GM18868 (cell line): ENCODE results near the gene SELENOF.

Experiments
- ATAC-seq: cut with Tn5 transposase; IDR thresholded peaks from one replicate; pipeline ENCODE4 v1.9.1; 2021; ENCODE audit warnings: mild to moderate bottlenecking, moderate library complexity; ENCODE audit not compliant: unreplicated experiment

The SELENOF gene

DNA sequence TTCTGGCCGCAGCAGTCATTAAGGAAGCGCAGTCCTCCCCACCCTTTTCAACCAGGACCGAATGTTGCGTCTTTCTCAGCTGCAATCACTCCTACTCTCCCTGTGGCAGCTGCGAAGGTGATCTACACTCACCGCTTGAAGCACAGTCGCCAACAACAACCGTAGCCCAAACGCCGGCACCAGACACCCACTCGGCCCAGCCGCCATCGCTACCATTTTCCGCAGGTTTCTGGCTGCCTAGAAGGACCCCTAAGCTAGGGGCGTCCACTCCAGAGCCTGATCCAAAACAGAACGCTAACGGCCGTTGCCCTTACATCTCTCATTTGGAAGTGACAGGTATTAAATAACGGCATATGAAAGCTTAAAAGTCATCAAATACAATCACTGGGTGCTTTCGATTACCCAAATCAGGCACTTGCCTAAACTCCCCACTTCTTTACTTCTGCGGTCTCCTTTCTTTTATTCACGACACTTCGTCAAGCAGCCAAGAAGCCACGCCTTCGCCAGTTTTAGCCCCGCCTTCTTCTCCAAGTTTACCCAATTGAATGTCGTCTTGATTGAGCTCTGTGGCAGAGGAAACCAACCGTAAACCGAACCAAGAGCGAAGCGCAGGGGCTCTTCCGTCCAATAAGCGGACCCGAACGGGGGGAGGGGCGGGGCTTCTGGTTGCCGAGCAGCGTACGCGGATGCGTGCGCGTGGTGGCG lies at the start of gene SELENOF:
TSS of gene SELENOF (minus strand) at position 231 of the 705 bp plus-strand sequence. CDS start at position 216, 15 bp downstream.
- peak; percentile 80 for ATAC-seq

DNA sequence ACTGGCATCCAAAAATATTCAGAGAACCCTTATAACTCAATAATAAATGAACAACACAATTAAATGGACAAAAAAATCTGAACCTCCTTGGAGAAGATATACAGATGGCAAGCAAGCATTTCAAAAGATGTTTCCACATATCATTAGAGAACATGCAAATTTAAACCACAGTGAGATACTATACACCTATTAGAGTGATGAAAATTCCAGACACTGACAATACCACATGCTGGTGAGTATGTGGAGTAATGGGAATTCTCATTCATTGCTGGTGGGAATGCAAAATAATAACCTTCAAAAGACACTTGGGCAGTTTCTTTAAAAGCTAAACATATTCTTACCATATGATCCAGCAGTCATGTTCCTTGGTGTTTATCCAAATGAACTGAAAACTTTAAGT lies 46.6 kb upstream of the SELENOF start:
- ATAC-seq: no peak

DNA sequence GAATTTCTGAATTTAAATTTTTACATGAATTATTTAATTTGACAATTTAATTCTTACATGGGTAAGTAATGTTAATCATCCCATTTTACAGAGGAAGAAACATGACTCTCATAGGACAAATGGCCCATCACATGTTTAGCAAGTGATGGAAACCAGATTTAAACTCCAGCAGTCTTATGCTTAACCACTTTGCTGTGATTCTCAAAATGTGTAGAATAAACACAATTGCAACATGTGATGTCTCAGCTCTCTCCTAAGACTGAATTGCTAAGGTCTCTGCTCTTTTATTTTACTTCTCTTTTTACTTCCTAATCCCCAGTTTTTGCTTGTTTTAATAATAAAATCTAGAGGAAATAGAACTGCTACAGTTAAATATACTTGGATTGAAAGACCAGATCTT lies 43.3 kb upstream of the SELENOF start:
- ATAC-seq: no peak

DNA sequence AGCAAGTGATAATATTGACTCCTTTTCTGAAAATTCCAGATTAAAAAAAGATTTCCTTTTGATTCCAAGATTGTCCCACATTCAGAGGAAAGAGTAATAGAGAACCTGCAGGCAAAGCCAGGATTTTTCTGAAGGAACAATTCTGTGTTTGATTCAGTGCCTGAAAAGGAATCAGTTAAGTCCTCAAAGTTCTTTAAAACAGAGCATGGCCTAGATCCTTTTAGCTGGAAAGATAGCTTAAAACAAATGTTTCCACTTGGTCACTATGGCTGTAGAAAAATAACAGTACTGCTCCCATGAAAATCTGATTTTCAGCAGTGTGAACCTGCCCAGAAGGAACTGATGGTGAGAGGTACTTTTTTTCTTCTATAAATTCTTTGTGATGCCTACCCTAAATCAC lies 42.3 kb upstream of the SELENOF start:
- ATAC-seq: no peak

DNA sequence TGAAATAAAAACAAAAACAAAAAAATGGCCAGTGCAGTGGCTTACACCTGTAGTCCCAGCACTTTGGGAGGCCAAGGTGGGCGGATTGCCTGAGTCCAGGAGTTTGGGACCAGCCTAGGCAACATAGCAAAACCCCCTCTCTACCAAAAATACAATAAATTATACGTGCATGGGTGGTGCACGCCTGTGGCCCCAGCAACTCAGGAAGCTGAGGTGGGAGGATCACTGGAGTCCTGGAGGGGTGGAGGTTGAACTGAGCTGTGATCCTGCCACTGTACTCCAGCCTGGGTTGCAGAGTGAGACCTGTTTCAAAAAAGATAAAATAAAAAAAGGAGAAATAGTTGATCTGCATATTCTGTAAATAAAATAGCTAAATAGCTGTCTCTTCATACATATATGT lies 41.8 kb upstream of the SELENOF start:
- ATAC-seq: no peak

DNA sequence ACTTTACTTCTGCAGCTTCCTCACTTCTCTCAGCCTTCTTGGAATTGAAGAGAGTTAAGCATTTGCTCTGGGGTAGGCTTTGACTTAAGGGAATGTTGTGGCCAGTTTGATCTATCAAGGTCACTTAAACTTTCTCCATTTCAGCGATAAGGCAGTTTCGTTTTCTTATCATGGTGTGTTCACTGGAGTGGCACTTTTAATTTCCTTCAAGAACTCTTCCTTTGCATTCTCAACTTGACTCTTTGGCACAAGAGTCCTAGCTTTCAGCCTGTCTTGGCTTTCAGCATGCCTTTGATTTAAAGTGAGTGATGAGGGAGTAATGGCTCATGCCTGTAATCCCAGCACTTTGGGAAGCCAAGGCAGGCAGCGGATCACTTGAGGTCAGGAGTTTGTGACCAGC lies 39.2 kb upstream of the SELENOF start:
- ATAC-seq: no peak

DNA sequence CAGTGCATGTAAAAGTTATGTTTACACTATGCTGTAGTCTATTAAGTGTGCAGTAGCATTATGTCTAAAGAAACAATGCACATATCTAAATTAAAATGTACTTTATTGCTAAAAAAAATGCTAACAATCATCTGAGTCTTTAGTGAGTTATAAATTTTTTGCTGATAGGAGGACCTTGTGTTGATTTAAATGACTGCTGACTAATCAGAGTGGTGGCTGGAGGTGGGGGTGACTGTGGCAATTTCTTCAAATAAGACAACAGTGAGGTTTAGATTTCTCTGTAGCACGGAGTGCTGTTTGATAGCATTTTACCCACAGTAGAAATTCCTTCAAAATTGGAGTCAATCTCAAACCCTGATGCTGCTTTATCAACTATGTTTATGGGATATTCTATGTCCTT lies 37.5 kb upstream of the SELENOF start:
- ATAC-seq: no peak

DNA sequence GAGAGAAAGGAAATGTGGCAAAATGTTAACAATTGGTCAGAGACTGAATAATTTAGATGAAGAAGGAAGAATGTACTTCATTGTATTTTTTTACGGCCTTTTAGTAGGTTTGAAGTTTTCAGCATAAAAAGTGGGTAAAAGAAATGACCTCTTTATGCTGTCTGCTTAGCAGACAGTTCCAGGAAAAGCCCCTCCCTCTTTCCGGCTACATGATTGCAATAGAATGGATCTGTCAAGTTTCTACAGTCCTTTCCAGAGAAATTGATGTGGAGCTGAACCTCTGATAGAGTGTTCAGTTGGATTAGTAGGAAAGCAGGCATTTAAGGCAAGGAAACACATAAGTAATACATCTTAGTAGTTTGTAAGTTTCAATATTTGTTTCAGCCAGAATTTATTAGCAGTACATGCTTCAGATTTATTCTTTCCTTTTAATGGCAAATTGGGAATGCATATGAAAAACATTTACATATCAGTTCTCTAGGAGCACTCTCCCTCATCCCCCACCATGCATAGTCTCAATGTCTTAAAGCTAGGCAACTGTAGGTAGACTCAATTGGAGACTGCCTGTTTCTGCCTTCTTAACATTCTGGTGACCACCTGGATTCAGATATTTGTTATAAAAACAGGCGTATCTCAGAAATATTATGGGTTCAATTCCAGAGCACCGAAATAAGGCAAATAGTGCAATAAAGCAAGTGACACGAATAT lies 36.9 kb upstream of the SELENOF start:
- ATAC-seq: no peak

DNA sequence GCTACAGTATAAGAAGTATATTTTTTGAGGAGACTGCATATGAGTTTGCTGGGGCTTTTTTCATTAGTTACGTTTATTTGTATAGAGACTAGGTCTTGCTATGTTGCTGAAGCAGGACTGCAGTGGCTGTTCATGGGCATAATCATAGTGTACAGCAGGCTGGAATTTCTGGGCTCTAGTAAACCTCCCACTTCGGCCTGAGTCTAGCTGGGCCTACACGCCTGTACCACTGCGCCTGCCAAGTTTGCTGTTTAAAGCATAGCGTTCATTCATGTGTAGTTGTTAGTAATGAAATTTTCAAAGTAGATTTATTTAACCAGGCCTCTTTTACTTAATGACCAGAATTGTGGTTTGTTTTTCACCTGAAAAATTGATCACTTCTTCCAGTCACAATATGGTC lies 34.3 kb upstream of the SELENOF start:
- no peak for ATAC-seq

DNA sequence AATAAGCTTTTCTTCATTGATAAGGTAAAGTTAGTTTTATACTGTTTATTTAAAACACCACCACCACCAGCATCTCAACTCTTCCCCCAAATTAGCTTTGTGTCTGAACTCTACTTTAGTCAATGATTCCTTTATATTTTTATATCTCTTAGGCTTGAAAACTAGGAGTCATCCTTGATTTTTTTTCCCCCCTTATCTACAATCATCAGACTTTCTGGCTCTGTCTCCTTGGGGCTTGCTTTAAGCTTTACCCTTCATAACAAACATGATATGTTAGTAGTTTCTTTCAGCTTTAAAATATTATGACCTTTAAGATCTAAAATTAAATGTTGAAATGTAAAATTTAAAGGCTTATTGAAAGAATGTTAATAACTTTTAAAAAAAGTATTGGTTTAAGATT lies 28.8 kb upstream of the SELENOF start:
- ATAC-seq: no peak

DNA sequence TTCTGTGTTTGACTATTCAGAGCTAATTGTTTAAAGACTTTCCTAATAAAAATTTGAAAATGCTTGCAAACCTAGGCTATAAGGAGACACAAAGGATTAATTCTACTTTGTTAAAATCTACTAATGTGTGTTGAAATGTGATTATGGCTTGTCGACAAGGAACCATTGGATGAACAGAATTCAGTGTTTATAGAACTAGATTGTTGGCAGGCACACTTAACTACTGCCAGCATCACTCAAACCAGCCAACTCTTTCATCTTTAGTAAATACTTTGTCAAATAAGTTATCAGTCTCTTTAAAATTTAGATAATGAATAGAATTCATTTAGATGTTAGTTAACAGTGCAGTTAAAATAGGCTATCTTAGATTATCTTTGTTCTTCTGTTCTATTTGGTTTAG lies 28.1 kb upstream of the SELENOF start:
- ATAC-seq: no peak

DNA sequence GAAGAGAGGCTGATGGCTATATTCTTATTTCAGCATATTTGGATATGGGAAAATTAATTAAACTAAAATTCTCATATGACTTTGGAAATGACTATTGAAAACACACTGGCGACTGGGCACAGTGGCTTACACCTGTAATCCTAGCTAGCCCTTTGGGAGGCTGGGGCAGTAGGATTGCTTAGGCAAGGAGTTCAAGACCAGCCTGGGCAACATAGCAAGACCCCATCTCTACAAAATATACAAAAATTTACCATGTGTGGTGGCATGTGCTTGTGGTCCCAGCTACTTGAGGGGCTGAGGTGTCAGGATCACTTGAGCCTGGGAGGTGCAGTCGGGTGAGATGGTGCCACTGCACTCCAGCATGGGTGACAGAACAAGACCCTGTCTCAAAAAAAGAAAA lies 26.7 kb upstream of the SELENOF start:
- no peak for ATAC-seq

DNA sequence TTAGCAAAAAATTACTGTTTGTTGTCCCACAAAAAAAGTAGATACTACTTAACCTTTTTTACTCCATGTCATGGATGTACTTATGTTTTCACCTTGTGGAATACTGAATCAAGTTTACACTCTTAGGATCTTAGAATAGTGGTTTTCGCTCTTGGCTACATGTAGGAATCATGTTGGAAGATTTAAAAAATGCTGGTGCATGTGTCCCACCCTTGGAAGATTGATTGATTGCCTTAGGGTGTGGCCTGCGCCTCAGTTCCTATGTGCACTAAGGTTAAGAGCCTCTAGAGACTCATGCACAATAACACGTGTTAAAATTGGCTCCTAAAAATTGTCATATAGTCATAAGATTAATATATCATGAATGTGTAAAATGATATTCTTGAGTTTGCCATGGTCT lies 25.5 kb upstream of the SELENOF start:
- ATAC-seq: no peak

DNA sequence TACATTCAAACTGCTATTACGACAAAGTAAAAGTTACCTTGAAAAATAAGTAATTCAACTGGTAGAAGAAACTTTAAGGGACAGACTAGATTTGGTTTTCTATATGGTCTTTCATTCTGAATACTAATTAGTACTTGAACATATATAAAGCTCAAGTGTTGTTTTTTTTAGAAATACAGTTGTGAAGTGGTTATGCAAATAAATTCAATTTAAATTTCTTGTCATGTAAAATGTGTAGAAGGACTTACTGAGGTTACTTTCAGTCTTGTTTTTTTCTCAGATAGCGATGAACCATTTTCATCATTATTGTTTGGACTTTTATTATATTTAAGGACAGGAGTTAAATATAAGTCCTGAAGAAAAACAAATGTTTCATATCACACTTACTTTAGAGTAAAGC lies 24.9 kb upstream of the SELENOF start:
- no peak for ATAC-seq

DNA sequence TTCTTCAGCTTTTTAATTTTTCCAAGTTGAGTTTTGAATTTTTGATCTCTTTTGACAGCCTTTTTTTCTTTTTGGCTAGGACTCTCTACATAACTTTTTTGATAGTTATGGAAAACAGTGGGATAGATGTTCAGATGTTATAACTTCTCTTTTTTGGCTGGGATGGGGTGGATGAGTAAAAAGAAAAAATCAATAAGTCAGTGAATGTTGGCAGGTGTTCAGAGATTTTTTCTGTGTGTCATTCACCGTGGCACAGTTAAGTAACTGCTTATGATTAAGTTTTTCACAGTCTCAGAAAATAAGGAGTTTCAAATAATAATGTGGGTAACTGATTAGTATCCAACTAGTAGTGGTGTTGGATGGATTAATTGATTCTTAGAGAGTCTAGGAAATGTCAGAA lies 24.5 kb upstream of the SELENOF start:
- ATAC-seq: no peak

DNA sequence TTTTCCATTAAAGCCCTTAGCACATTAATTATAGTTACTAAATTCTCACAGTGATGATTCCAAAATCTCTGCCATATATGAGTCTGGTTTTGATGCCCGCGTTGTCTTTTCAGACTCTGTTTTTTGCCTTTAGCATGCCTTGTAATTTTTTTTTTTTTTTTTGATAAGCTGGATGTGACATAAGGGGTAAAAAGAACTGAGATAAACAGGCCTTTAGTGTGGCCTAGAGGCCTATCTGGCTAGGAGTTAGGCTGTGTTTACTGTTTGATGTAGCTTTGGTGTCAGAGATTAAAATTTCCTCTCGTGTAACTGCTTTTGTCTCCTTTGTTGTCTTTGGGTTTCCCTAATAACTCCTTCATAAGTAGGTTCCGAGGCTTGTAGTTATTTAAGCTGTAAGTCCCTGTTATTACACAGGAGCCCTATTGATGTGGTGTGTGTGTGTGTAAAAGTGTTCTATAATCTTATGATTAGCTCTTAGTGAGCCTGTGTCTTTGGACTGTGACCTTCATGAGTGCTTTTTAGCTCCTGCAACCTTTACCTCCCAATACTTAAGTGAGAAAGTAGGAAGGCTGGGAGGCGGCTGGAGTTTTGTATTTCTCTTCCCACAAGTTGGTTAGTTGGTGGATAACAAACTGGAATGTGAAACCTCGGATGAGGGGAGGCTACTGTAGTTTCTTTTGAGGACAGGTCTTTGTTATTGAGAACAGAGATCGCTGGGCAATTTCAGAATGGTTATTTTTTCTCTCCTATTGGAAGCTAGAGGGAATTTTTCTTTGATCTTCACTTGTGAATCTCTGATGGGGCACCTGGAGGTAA lies 19.8 kb upstream of the SELENOF start:
- no peak for ATAC-seq

DNA sequence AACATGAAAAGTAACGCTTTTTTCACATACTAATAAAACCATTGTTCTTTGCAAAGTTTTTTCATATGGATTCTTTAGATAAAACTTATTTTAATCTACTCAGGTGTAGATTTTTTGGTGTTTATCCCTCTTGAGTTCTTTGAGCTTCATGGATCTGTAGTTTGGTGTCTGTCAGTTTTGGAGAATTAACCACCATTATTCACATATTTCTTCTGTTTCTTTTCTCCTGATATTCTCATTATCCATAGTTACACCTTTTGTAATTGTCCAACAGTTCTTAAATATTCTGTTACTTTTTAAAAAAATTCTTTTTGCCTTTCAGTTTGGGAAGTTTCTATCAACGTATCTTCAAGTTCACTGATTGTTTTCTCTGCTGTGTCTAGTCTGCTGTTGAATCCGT lies 19.1 kb upstream of the SELENOF start:
- no peak for ATAC-seq

DNA sequence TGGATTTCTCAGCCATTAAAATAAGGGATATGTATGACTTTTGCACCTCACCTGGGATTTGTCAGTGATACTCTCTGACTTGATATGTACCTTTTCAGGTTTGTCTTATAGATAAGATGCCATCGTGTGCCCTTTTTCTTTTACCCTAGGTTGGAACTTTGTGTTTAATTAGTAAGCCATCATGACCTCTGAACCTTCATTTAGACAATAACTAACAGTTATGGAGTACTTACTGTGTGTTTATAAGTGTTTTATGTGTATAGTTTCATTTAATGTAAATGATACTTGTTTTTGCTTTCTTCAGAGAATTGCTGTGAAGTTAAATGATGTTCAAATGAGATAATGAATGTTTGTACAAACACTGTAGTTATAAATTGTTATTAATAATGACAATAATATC lies 14.9 kb upstream of the SELENOF start:
- ATAC-seq: no peak

DNA sequence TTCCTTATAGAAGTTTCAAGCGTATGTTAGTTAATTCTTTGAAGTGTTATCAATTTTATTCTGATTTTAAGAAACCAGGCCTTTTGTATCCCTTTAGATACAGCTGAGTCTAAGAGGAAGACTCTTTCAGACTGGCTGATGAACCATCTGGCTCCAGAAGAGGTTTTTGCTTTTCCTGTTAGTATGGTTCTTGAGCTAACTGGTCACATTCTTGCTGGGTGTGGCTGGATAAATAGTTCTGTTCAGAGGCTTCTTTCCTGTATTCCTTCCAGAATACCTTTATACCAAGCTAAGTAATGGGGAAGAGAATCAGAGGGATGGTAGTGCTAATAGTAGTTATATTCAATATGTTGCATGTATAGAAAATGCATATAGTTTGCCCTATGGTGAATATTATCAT lies 13.0 kb upstream of the SELENOF start:
- no peak for ATAC-seq

DNA sequence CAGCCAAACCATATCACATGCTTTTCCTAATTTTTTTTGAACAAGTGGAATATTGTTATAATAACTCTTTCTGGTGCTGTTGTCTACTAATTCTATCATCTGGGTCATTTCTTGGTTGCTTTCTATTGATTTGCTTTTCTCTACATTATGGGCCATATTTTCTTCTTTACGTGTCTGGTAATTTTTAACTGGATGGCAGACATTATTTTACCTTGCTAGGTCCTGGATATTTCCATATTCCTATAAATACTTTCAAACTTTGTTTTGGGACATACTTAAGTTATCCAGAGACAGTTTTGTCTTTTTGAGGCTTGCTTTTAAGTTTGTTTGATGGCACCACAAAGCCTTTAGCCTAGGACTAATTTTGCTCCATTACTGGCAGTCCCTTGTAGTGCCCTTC lies 11.8 kb upstream of the SELENOF start:
- ATAC-seq: no peak

DNA sequence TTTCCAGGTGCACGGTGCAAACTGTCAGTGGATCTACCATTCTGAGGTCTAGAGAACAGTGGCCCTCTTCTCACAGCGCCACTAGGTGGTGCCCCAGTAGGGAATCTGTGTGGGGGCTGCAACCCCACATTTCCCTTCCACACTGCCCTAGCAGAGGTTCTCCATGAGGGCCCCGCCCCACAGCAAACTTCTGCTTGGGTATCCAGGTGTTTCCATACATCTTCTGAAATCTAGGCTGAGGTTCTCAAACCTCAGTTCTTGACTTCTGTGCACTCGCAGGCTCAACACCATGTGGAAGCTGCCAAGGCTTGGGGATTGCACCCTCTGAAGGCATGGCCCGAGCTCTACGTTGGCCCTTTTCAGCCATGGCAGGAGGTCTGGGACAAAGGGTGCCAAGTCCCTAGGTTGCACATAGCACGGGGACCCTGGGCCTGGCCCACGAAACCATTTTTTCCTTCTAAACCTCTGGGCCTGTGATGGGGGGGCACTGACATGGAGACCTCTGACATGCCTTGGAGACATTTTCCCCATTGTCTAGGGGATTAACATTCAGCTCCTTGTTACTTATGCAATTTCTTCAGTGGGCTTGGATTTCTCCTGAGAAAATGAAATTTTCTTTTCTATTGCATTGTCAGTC lies 10.5 kb upstream of the SELENOF start:
- ATAC-seq: no peak
